Ectodermal cell (in vitro differentiated cells): ENCODE data around the gene KLHL29. TPM values are rescaled to one million over a fixed set of nuclear protein-coding genes. Genes with fewer than 3 reads are reported as not detected.
A peak's percentile ranks its signal among the peaks of the same experiment; 100 is the strongest.
"Not testable (repeated sequence)": the region's sequence is repeated elsewhere in the genome, so short reads cannot be mapped to it uniquely, and the experiment has no call there.

Experiments
- H3K27ac ChIP-seq: 2 replicates; pipeline ENCODE4 v1.7.0; 2013; ENCODE audit warnings: mild to moderate bottlenecking, low read depth, low read length; ENCODE audit not compliant: insufficient read depth, poor library complexity, severe bottlenecking
- H3K27me3 ChIP-seq: 2 replicates; pipeline ENCODE4 v1.7.0; 2013; ENCODE audit warnings: mild to moderate bottlenecking, low read length; ENCODE audit not compliant: insufficient read depth, control insufficient read depth, poor library complexity, severe bottlenecking
- H3K36me3 ChIP-seq: one replicate; pipeline ENCODE4 v1.7.0; 2013; ENCODE audit warnings: low read length; ENCODE audit not compliant: control insufficient read depth, insufficient read depth
- H3K4me1 ChIP-seq: one replicate; pipeline ENCODE4 v1.7.0; 2013; ENCODE audit warnings: low read length; ENCODE audit not compliant: control insufficient read depth, insufficient read depth
- H3K4me3 ChIP-seq: 2 replicates; pipeline ENCODE4 v1.7.0; 2013; ENCODE audit warnings: low read depth, low read length, control low read depth; ENCODE audit not compliant: insufficient read depth
- H3K9me3 ChIP-seq: 2 replicates; pipeline ENCODE4 v1.7.0; 2013; ENCODE audit warnings: mild to moderate bottlenecking, low read length, moderate library complexity; ENCODE audit not compliant: control insufficient read depth
- WGBS, 2 experiments: methylation state at CpG; one replicate each; pipeline ENCODE4 v1.1.7; 2013; ENCODE audit warnings: missing lambda C conversion rate in 2 of 2; 5-methylcytosine and 5-hydroxymethylcytosine counted together
- polyA plus RNA-seq, 4 experiments: library from polyadenylated mRNA; stranded (reverse); fragments of 50-300 nt; gene quantifications; one replicate each; pipeline ENCODE4 v1.2.3, GENCODE V29; 2013

Gene KLHL29
- 4.3 TPM for polyA plus RNA-seq (2013, experiment 1 of 4)
- polyA plus RNA-seq (2013, experiment 2 of 4): 3.8 TPM
- 2.9 TPM for polyA plus RNA-seq (2013, experiment 3 of 4)
- polyA plus RNA-seq (2013, experiment 4 of 4): 3.8 TPM

GRCh38 chr2:23384551-23385343, at the start of gene KLHL29:
TSS of gene KLHL29 (plus strand) at chr2:23385179. CDS start at chr2:23562197, 177,018 bp downstream.
- Histone ChIP-seq H3K9me3 (no peaks in the 10 kb centered on the region), H3K27ac (no peak within 1 kb of the TSS), H3K4me3 (peak within 1 kb of the TSS; percentile 49), H3K36me3 (no peaks in the 10 kb centered on the region), H3K27me3 (peaks cover 79% of the 10 kb centered on the region), H3K4me1 (peaks cover 10% of the 10 kb centered on the region)
- 3% methylated on average over 91 of the region's 91 CpGs for WGBS, 2 experiments

- Histone ChIP-seq H3K4me3 (no peak overlapping the region), H3K4me1 (no peaks in the 10 kb centered on the region)
- WGBS, 2 experiments: 91 to 96% methylated on average over 2 of the region's 2 CpGs
Observed at GRCh38 chr2:23335550-23335949, 49.4 kb upstream of the KLHL29 start.

GRCh38 chr2:23342075-23342474, 42.9 kb upstream of the KLHL29 start:
- H3K4me3 ChIP-seq: no peak overlapping the region
- H3K4me1 ChIP-seq: no peaks in the 10 kb centered on the region
- 88 to 95% methylated on average over 3 of the region's 3 CpGs for WGBS, 2 experiments
- H3K9me3 ChIP-seq: no peaks in the 10 kb centered on the region
- no peaks in the 10 kb centered on the region for H3K27me3 ChIP-seq
- H3K27ac ChIP-seq: no peak overlapping the region
- H3K36me3 ChIP-seq: no peaks in the 10 kb centered on the region

More at GRCh38 chr2:23335550-23335949, 49.4 kb upstream of the KLHL29 start:
- no peak overlapping the region for H3K27ac ChIP-seq
- no peaks in the 10 kb centered on the region for H3K27me3 ChIP-seq
- H3K9me3 ChIP-seq: no peaks in the 10 kb centered on the region
- no peaks in the 10 kb centered on the region for H3K36me3 ChIP-seq

- Histone ChIP-seq H3K27ac (no peak overlapping the region), H3K36me3 (no peaks in the 10 kb centered on the region), H3K27me3 (no peaks in the 10 kb centered on the region), H3K9me3 (no peaks in the 10 kb centered on the region), H3K4me3 (no peak overlapping the region), H3K4me1 (peaks cover 8% of the 10 kb centered on the region)
- 93 to 95% methylated on average over 4 of the region's 4 CpGs for WGBS, 2 experiments
Observed at GRCh38 chr2:23346029-23346428, 39.0 kb upstream of the KLHL29 start.

- no peak overlapping the region for H3K27ac ChIP-seq
- H3K4me1 ChIP-seq: peaks cover 14% of the 10 kb centered on the region
- H3K36me3 ChIP-seq: no peaks in the 10 kb centered on the region
- no peaks in the 10 kb centered on the region for H3K9me3 ChIP-seq
- no peak overlapping the region for H3K4me3 ChIP-seq
- H3K27me3 ChIP-seq: peaks cover under 1% of the 10 kb centered on the region
- WGBS, 2 experiments: 95 to 96% methylated on average over 8 of the region's 8 CpGs
Observed at GRCh38 chr2:23346781-23347180, 38.2 kb upstream of the KLHL29 start.

- no peak overlapping the region for H3K27ac ChIP-seq
- H3K4me3 ChIP-seq: no peak overlapping the region
- 88 to 90% methylated on average over 18 of the region's 18 CpGs for WGBS, 2 experiments
- peaks cover 14% of the 10 kb centered on the region for H3K4me1 ChIP-seq
- no peaks in the 10 kb centered on the region for H3K36me3 ChIP-seq
- peaks cover 4% of the 10 kb centered on the region for H3K27me3 ChIP-seq
- H3K9me3 ChIP-seq: no peaks in the 10 kb centered on the region
Observed at GRCh38 chr2:23347471-23348092, 37.4 kb upstream of the KLHL29 start.

- not testable (repeated sequence) for H3K9me3 ChIP-seq, H3K27ac ChIP-seq, H3K4me3 ChIP-seq, H3K36me3 ChIP-seq, H3K27me3 ChIP-seq
- H3K4me1 ChIP-seq: peaks cover 14% of the 10 kb centered on the region
- whole genome bisulfite sequencing, 2 experiments: 92 to 98% methylated on average over 9 of the region's 10 CpGs
Observed at GRCh38 chr2:23348093-23348481, 36.9 kb upstream of the KLHL29 start.

GRCh38 chr2:23349508-23349907, 35.5 kb upstream of the KLHL29 start:
- H3K9me3 ChIP-seq: no peaks in the 10 kb centered on the region
- no peaks in the 10 kb centered on the region for H3K36me3 ChIP-seq
- H3K27ac ChIP-seq: no peak overlapping the region
- 95 to 96% methylated on average over 7 of the region's 7 CpGs for WGBS, 2 experiments
- peaks cover 14% of the 10 kb centered on the region for H3K4me1 ChIP-seq
- H3K4me3 ChIP-seq: no peak overlapping the region
- H3K27me3 ChIP-seq: peaks cover 4% of the 10 kb centered on the region

GRCh38 chr2:23350041-23350791, 34.8 kb upstream of the KLHL29 start:
- H3K4me1 ChIP-seq: peaks cover 14% of the 10 kb centered on the region
- H3K9me3 ChIP-seq: no peaks in the 10 kb centered on the region
- H3K27ac ChIP-seq: no peak overlapping the region
- H3K27me3 ChIP-seq: peaks cover 4% of the 10 kb centered on the region
- H3K36me3 ChIP-seq: no peaks in the 10 kb centered on the region
- no peak overlapping the region for H3K4me3 ChIP-seq
- 92 to 93% methylated on average over 16 of the region's 16 CpGs for WGBS, 2 experiments
